Measurements from ENCODE around the gene DDX1. TPM values are rescaled to one million over a fixed set of nuclear protein-coding genes. Genes with fewer than 3 reads are reported as not detected.

The DDX1 gene
- total RNA-seq, 3 donors from 2014 or later: 70.7 to 96.7 (median 72.4) TPM

- Histone ChIP-seq H3K4me1 (ENCODE audit: low read depth) (no peaks in the 10 kb centered on the region), H3K36me3 (ENCODE audit: low read depth) (no peaks in the 10 kb centered on the region), H3K4me3 (no peak overlapping the region), H3K9me3 (no peaks in the 10 kb centered on the region)
- no peak for DNase-seq
- intact Hi-C loops (cut with DNase I, micrococcal nuclease): no loop called here
- ATAC-seq: no peak
- no peak for TF ChIP-seq CTCF (IDR thresholded peaks at IDR 0.05)
Observed at GRCh38 chr2:15649561-15650255, 58.0 kb downstream of the DDX1 start.

GRCh38 chr2:15650616-15651366 lies 59.1 kb downstream of the DDX1 start:
- ATAC-seq (no peak), DNase-seq (no peak)
- Histone ChIP-seq H3K4me3 (no peak overlapping the region), H3K4me1 (ENCODE audit: low read depth) (no peaks in the 10 kb centered on the region), H3K36me3 (ENCODE audit: low read depth) (no peaks in the 10 kb centered on the region), H3K9me3 (no peaks in the 10 kb centered on the region)
- intact Hi-C loops (cut with DNase I, micrococcal nuclease): no loop called here
- TF ChIP-seq CTCF (IDR thresholded peaks at IDR 0.05): no peak

GRCh38 chr2:15651367-15651727 lies 59.7 kb downstream of the DDX1 start:
- Histone ChIP-seq H3K4me3 (no peak overlapping the region), H3K9me3 (no peaks in the 10 kb centered on the region), H3K4me1 (ENCODE audit: low read depth) (no peaks in the 10 kb centered on the region), H3K36me3 (ENCODE audit: low read depth) (no peaks in the 10 kb centered on the region)
- DNase-seq: no peak
- intact Hi-C loops (cut with DNase I, micrococcal nuclease): no loop called here
- no peak for TF ChIP-seq CTCF (IDR thresholded peaks at IDR 0.05)
- no peak for ATAC-seq

GRCh38 chr2:15652252-15652651 lies 60.6 kb downstream of the DDX1 start:
- Histone ChIP-seq H3K9me3 (no peaks in the 10 kb centered on the region), H3K4me3 (no peak overlapping the region), H3K36me3 (ENCODE audit: low read depth) (no peaks in the 10 kb centered on the region), H3K4me1 (ENCODE audit: low read depth) (no peaks in the 10 kb centered on the region)
- no peak for TF ChIP-seq CTCF (IDR thresholded peaks at IDR 0.05)
- intact Hi-C loops (cut with DNase I, micrococcal nuclease): no loop called here
- ATAC-seq (no peak), DNase-seq (no peak)

- intact Hi-C loops (cut with DNase I, micrococcal nuclease): no loop called here
- H3K36me3 ChIP-seq (ENCODE audit: low read depth): no peaks in the 10 kb centered on the region
- H3K9me3 ChIP-seq: no peaks in the 10 kb centered on the region
- no peak for TF ChIP-seq CTCF (IDR thresholded peaks at IDR 0.05)
- no peaks in the 10 kb centered on the region for H3K4me1 ChIP-seq (ENCODE audit: low read depth)
- H3K4me3 ChIP-seq: no peak overlapping the region
- ATAC-seq (no peak), DNase-seq (no peak)
Observed at GRCh38 chr2:15652801-15653200, 61.1 kb downstream of the DDX1 start.

Data from mucosa of descending colon (tissue), 3 donors.